Muscle of leg (tissue), 16 donors: ENCODE results near the gene SDHAF3. TPM values are rescaled to one million over a fixed set of nuclear protein-coding genes. Genes with fewer than 3 reads are reported as not detected.
"Not testable (repeated sequence)": the region's sequence is repeated elsewhere in the genome, so short reads cannot be mapped to it uniquely, and the experiment has no call there.

Source experiments
- DNase-seq: peaks from one replicate; pipeline ENCODE4 v3.0.0; 2013
- H3K27ac ChIP-seq: one replicate; pipeline ENCODE4 v1.5.1; 2013; ENCODE audit warnings: mild to moderate bottlenecking, low read length, control low read depth
- H3K27me3 ChIP-seq: one replicate; pipeline ENCODE4 v1.6.1; 2013; ENCODE audit warnings: low read length; ENCODE audit not compliant: control insufficient read depth, insufficient read depth
- H3K36me3 ChIP-seq: one replicate; pipeline ENCODE4 v1.6.1; 2013; ENCODE audit warnings: low read length; ENCODE audit not compliant: control insufficient read depth, insufficient read depth
- H3K4me1 ChIP-seq: one replicate; pipeline ENCODE4 v1.6.1; 2013; ENCODE audit warnings: low read length; ENCODE audit not compliant: control insufficient read depth, insufficient read depth
- H3K4me3 ChIP-seq: one replicate; pipeline ENCODE4 v1.5.1; 2013; ENCODE audit warnings: low read length, control low read depth
- H3K9me3 ChIP-seq: replicated peaks from 2 replicates; pipeline ENCODE4 v1.6.1; 2013; ENCODE audit warnings: low read depth, low read length; ENCODE audit not compliant: control insufficient read depth
- WGBS: methylation state at CpG from one replicate; pipeline ENCODE4 v1.1.5; 2013; ENCODE audit warnings: missing lambda C conversion rate; ENCODE audit not compliant: insufficient coverage; 5-methylcytosine and 5-hydroxymethylcytosine counted together
- long read RNA-seq, 11 donors: transcript quantifications; one replicate each; lab custom pipeline, GENCODE V29; 2026
- polyA plus RNA-seq, 8 donors: library from polyadenylated mRNA; unstranded; fragments of 120-200 nt; gene quantifications; one replicate each; pipeline versions ENCODE4 v1.2.1 to v1.2.3, GENCODE V29; 2013; ENCODE audit warnings: inconsistent platforms in 1 of 8, low replicate concordance in 1 of 8; ENCODE audit not compliant: insufficient read length in 8 of 8, insufficient read depth in 1 of 8
- total RNA-seq: library from RNA; stranded (reverse); fragments of 120-200 nt; gene quantifications from one replicate; pipeline ENCODE4 v1.2.4, GENCODE V29; 2013

SDHAF3 gene
- total RNA-seq (13.1 TPM), polyA plus RNA-seq (10 to 100 TPM; 20.9 to 27.6 (median 25.0) TPM)
- long read RNA-seq, donor 1, transcript SDHAF3-202 (2 exons, 2,060 nt), result major isoform, 7 of 7 reads
- long read RNA-seq, donor 1, partial matches to known transcripts, result 0 of 7 reads
- long read RNA-seq, donor 1, other reads (novel, unspliced or antisense), result 0 of 7 reads
- long read RNA-seq, donor 2, transcript SDHAF3-202 (2 exons, 2,060 nt), result major isoform, 5 of 5 reads
- long read RNA-seq, donor 2, partial matches to known transcripts, result 0 of 5 reads
- long read RNA-seq, donor 2, other reads (novel, unspliced or antisense), result 0 of 5 reads
- long read RNA-seq, donor 3, transcript SDHAF3-202 (2 exons, 2,060 nt), result major isoform, 20 of 21 reads
- long read RNA-seq, donor 3, partial matches to known transcripts, result 0 of 21 reads
- long read RNA-seq, donor 3, other reads (novel, unspliced or antisense), result 0 of 21 reads
- long read RNA-seq, donor 4, transcript SDHAF3-202 (2 exons, 2,060 nt), result major isoform, 17 of 17 reads
- long read RNA-seq, donor 4, partial matches to known transcripts, result 0 of 17 reads
- long read RNA-seq, donor 4, other reads (novel, unspliced or antisense), result 0 of 17 reads
- long read RNA-seq, donor 5, transcript SDHAF3-202 (2 exons, 2,060 nt), result major isoform, 31 of 38 reads
- long read RNA-seq, donor 5, partial matches to known transcripts, result 0 of 38 reads
- long read RNA-seq, donor 5, other reads (novel, unspliced or antisense), result 6 of 38 reads
- long read RNA-seq, donor 6, transcript SDHAF3-202 (2 exons, 2,060 nt), result major isoform, 38 of 38 reads
- long read RNA-seq, donor 6, partial matches to known transcripts, result 0 of 38 reads
- long read RNA-seq, donor 6, other reads (novel, unspliced or antisense), result 0 of 38 reads
- long read RNA-seq, donor 7, transcript SDHAF3-202 (2 exons, 2,060 nt), result major isoform, 16 of 16 reads
- long read RNA-seq, donor 7, partial matches to known transcripts, result 0 of 16 reads
- long read RNA-seq, donor 7, other reads (novel, unspliced or antisense), result 0 of 16 reads
- long read RNA-seq, donor 8, transcript SDHAF3-202 (2 exons, 2,060 nt), result major isoform, 14 of 14 reads
- long read RNA-seq, donor 8, partial matches to known transcripts, result 0 of 14 reads
- long read RNA-seq, donor 8, other reads (novel, unspliced or antisense), result 0 of 14 reads
- long read RNA-seq, donor 9, transcript SDHAF3-202 (2 exons, 2,060 nt), result major isoform, 12 of 12 reads
- long read RNA-seq, donor 9, partial matches to known transcripts, result 0 of 12 reads
- long read RNA-seq, donor 9, other reads (novel, unspliced or antisense), result 0 of 12 reads
- long read RNA-seq, donor 10, transcript SDHAF3-202 (2 exons, 2,060 nt), result major isoform, 30 of 36 reads
- long read RNA-seq, donor 10, partial matches to known transcripts, result 6 of 36 reads
- long read RNA-seq, donor 10, other reads (novel, unspliced or antisense), result 0 of 36 reads
- long read RNA-seq, donor 11, transcript SDHAF3-202 (2 exons, 2,060 nt), result major isoform, 20 of 20 reads
- long read RNA-seq, donor 11, partial matches to known transcripts, result 0 of 20 reads
- long read RNA-seq, donor 11, other reads (novel, unspliced or antisense), result 0 of 20 reads

- no peaks in the 10 kb centered on the region for H3K9me3 ChIP-seq
- peak within 1 kb of the TSS; percentile 91 for H3K27ac ChIP-seq
- H3K27me3 ChIP-seq, result no peaks in the 10 kb centered on the region
- WGBS, result 0% methylated on average over 49 of the region's 59 CpGs
- H3K36me3 ChIP-seq, result no peaks in the 10 kb centered on the region
- peak within 1 kb of the TSS; percentile 95 for H3K4me3 ChIP-seq
- DNase-seq, result peak; percentile 99
- H3K4me1 ChIP-seq, result peaks cover 11% of the 10 kb centered on the region
Observed at GRCh38 chr7:97117372-97118188, at the start of gene SDHAF3. SDHAF3 (plus strand) TSS chr7:97117698; CDS start chr7:97117724, 26 bp downstream.

- WGBS, result no CpG with 5 or more reads among the region's 2 CpGs
- not testable (repeated sequence) for H3K4me1 ChIP-seq, H3K27me3 ChIP-seq, H3K36me3 ChIP-seq, H3K9me3 ChIP-seq, DNase-seq, H3K4me3 ChIP-seq, H3K27ac ChIP-seq
Observed at GRCh38 chr7:97072025-97072424, 45.5 kb upstream of the SDHAF3 start.

DNA sequence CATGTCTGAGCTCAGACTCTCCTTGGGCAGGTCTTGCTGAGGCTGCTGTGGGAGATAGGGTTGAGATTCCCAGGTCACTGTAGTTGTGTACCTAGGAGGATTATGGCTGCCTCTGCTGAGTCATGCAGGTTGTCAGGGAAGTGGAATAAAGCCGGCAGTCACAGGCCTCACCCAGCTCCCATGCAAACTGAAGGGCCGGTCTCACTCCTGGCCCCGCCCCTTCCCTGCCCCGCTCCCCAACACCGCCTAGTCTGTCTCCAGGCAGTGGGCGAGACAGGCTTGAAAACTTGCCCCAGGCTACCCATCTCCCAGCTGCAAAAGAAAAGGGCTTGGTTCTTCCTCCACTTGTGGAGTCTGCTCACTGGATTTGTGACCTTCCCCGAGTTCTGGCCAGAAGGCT lies 41.6 kb upstream of the SDHAF3 start:
- H3K27me3 ChIP-seq, result no peaks in the 10 kb centered on the region
- no CpG with 5 or more reads among the region's 7 CpGs for WGBS
- no peak overlapping the region for H3K4me3 ChIP-seq
- H3K27ac ChIP-seq, result no peak overlapping the region
- no peaks in the 10 kb centered on the region for H3K36me3 ChIP-seq
- no peaks in the 10 kb centered on the region for H3K4me1 ChIP-seq
- no peaks in the 10 kb centered on the region for H3K9me3 ChIP-seq
- no peak for DNase-seq

DNA sequence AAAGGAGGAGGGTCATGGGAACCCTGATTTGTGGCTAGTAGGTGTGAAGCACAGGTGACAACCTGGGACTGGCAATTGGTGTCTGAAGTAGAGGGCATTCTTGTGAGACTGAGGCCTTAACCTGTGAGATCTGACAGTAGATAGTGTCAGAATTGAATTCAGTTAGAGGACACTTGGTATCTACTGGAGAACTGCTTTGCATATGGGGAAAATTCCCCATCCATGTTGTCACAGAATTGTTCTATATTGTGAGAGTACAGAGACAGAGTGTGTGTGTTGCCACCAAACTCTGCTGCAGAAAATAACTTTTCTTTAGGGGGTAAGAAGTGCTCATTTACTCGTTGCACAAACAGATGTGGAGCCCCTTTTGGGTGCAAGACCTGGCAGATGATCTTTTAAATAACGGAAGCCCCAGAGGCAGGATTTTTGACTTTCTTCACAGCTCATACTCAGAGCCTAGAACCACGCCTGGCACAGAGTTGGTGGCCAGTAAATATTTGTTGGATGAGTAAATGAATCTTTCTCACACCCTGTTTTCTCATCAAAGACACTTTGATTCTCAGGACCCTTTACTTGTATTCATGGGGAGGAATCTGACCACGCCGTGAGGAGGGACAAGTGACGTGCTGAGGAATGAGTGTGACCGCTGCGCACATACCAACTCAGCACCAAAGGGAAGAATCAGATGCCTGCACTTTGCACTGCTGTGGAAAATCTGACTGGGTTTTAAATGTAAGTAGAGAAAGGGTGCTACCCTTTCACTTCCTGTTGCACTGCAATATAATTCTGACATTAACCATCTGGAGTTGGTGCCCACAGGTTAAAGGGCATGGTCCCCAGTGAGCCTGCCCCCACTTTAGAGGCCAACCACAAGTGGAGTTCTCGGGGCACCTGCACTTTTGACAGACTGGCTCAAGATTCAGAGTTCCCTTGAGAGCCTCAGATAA lies 39.2 kb upstream of the SDHAF3 start:
- 45% methylated on average over 3 of the region's 9 CpGs for WGBS
- no peaks in the 10 kb centered on the region for H3K36me3 ChIP-seq

GRCh38 chr7:97079300-97079699 lies 38.2 kb upstream of the SDHAF3 start:
- no peaks in the 10 kb centered on the region for H3K4me1 ChIP-seq
- H3K27ac ChIP-seq, result no peak overlapping the region
- no peaks in the 10 kb centered on the region for H3K27me3 ChIP-seq
- no peak overlapping the region for H3K4me3 ChIP-seq
- no peaks in the 10 kb centered on the region for H3K9me3 ChIP-seq
- no peak for DNase-seq
- no CpG with 5 or more reads among the region's 4 CpGs for WGBS
- H3K36me3 ChIP-seq, result no peaks in the 10 kb centered on the region

More for the DNA sequence above, 39.2 kb upstream of the SDHAF3 start:
- H3K4me3 ChIP-seq, result no peak overlapping the region
- DNase-seq, result no peak
- H3K9me3 ChIP-seq, result no peaks in the 10 kb centered on the region
- no peak overlapping the region for H3K27ac ChIP-seq
- H3K27me3 ChIP-seq, result no peaks in the 10 kb centered on the region
- H3K4me1 ChIP-seq, result no peaks in the 10 kb centered on the region

- no peaks in the 10 kb centered on the region for H3K27me3 ChIP-seq
- H3K27ac ChIP-seq, result no peak overlapping the region
- H3K4me1 ChIP-seq, result no peaks in the 10 kb centered on the region
- H3K4me3 ChIP-seq, result no peak overlapping the region
- no peaks in the 10 kb centered on the region for H3K36me3 ChIP-seq
- DNase-seq, result no peak
- no CpG with 5 or more reads among the region's 3 CpGs for WGBS
- no peaks in the 10 kb centered on the region for H3K9me3 ChIP-seq
Observed at GRCh38 chr7:97081521-97082300, 35.8 kb upstream of the SDHAF3 start.

DNA sequence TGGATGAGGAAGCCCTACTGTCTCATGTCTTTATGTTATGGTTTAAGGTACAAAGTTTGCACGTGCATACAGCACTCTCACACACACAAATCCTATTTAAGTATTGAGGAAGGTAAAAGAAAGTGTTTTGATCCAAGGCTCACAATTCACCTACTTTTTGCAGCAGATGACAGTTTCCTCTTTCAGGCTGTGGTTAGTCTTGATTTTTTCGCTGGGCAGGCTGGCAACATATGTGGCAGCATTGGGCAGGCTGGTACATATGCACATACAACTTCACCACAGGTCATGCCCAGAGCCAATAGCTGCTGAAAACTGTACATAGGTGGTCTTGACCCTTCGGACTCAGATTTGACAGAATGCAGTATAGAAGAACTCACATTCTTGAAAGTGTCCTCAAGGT lies 29.1 kb upstream of the SDHAF3 start:
- no CpG with 5 or more reads among the region's 3 CpGs for WGBS
- no peaks in the 10 kb centered on the region for H3K27me3 ChIP-seq

DNA sequence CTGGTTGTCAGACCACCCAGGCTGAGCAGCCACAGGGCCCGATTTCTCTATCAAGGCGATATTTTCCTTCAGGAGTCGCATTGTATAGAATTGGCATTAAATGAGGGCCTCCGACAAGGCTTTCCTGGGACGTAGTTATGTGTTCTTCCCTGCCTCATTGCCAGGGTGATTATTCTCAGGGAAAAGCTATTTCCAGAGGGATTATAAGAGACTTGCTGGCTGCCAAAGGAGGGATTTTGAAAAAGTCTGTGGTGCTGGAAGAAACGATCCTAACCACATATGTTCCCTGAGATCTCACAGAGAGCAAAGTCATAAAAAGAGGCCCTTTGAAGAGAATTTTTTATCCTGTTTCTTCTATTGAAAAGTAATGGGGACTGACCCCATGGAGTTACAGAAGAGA lies 27.7 kb upstream of the SDHAF3 start:
- H3K27me3 ChIP-seq, result no peaks in the 10 kb centered on the region
- no peak for DNase-seq
- 45% methylated on average over 2 of the region's 6 CpGs for WGBS
- no peak overlapping the region for H3K4me3 ChIP-seq
- H3K27ac ChIP-seq, result no peak overlapping the region
- no peaks in the 10 kb centered on the region for H3K4me1 ChIP-seq
- H3K9me3 ChIP-seq, result no peaks in the 10 kb centered on the region
- no peaks in the 10 kb centered on the region for H3K36me3 ChIP-seq

More for the DNA sequence above, 29.1 kb upstream of the SDHAF3 start:
- Histone ChIP-seq H3K36me3 (no peaks in the 10 kb centered on the region), H3K27ac (no peak overlapping the region), H3K4me1 (no peaks in the 10 kb centered on the region), H3K4me3 (no peak overlapping the region), H3K9me3 (no peaks in the 10 kb centered on the region)
- DNase-seq, result no peak
